Measurements from ENCODE around the gene KIAA0586. TPM values are rescaled to one million over a fixed set of nuclear protein-coding genes. Genes with fewer than 3 reads are reported as not detected.

The KIAA0586 gene
- total RNA-seq, 1 experiment from 2014 or later, result 11.5 TPM

DNA sequence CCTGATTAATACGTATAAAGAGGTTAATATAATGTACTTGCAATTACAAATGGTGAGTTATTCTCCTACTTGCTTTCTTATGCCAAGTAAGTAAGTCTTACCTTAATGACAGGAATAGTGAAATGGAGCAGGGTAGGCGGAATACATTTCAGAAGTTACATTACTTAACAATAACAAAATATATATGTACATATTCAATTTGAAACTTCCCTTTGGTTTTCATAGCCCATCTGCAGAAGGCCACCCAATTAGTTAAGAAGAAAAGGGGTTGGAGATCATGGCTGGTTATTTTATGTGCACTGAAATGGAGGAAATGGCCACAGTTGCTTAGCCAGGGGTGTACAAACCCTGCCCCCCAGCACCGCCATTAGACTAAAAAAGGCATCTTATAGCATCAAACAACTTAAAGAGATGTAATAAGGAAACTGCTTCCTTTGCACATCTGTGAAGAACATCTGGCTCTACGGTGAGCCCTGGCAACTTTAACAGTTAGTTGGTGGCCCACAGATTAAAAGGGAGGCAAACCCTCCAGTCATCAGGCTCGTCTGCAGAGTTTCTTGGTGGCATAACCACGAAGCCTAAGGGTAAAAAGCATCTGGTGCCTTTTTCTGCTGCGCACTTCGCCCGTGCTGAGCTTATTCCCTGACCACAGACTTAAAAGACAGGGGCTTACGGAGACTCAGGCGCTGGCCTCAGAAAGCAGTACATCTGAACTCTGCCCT is 171.4 kb downstream of the KIAA0586 start:
- Histone ChIP-seq H3K9me3 (no peaks in the 10 kb centered on the region), H3K4me3 (no peak overlapping the region), H3K36me3 (no peaks in the 10 kb centered on the region), H3K27me3 (no peaks in the 10 kb centered on the region)
- DNase-seq, result no peak

DNA sequence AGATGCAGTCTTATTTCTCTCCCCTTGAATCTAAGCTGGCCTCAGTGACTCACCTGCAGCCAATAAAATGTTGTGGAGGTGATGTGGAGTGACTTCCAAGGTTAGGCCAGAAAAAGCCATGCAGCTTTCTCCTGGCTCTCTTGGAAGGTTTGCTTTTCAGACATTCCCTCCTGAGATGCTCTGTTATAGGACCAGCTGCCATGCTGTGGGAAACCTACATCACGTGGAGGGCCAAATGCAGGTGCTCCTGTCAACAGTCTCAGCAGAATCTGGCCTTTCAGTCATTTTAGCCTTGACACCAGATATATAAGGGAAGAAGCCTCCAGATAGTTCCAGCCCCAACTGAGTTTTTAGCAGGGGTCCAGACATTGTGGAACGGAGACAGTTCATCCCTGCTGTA is 172.2 kb downstream of the KIAA0586 start:
- DNase-seq, result no peak
- no peak overlapping the region for H3K4me3 ChIP-seq
- H3K27me3 ChIP-seq, result no peaks in the 10 kb centered on the region
- no peaks in the 10 kb centered on the region for H3K36me3 ChIP-seq
- no peaks in the 10 kb centered on the region for H3K9me3 ChIP-seq

Other genes with a start within 250 kb of the KIAA0586 start
- 28.5 and 40.1 TPM in 2 replicates for gene ACTR10, start 227.6 kb upstream of the KIAA0586 start, total RNA-seq (2014; rRNA removed; shearing (Covaris generic); ENCODE audit: low replicate concordance)
- 96.6 and 98.8 TPM in 2 replicates for gene PSMA3, start 182.9 kb upstream of the KIAA0586 start, total RNA-seq (2014; rRNA removed; shearing (Covaris generic); ENCODE audit: low replicate concordance)
- gene ARID4A, start 129.2 kb upstream of the KIAA0586 start, total RNA-seq (2014; rRNA removed; shearing (Covaris generic); ENCODE audit: low replicate concordance), result 1.3 and 15.2 TPM in 2 replicates
- gene TOMM20L, start 31.8 kb upstream of the KIAA0586 start, total RNA-seq (2014; rRNA removed; shearing (Covaris generic); ENCODE audit: low replicate concordance), result not detected in 2 replicates
- gene TIMM9, start 188 bp upstream of the KIAA0586 start, total RNA-seq (2014; rRNA removed; shearing (Covaris generic); ENCODE audit: low replicate concordance), result 49.2 and 80.2 TPM in 2 replicates
- gene DACT1, start 210.2 kb downstream of the KIAA0586 start, total RNA-seq (2014; rRNA removed; shearing (Covaris generic); ENCODE audit: low replicate concordance), result 0.27 and 2.6 TPM in 2 replicates

Measured in MG63 (cell line).